A673 (cell line): ENCODE measurements around the gene CDK4.

ENCODE experiments used
- EZH2 ChIP-seq: fragments of 200-600 bp; sonication (generic); IDR thresholded peaks from 2 replicates; pipeline ENCODE4 v1.6.1; 2017; ENCODE audit warnings: borderline replicate concordance, low read depth, mild to moderate bottlenecking, mixed read lengths, antibody characterized with exemption, low read length; ENCODE audit not compliant: poor library complexity, severe bottlenecking
- TF ChIP-seq, protein P1 (sequence below): fragments of 300-800, 200-600 bp; sonication (generic); conservative IDR thresholded peaks from 2 replicates; pipeline ENCODE4 v1.5.1; 2017; ENCODE audit warnings: low read depth, mild to moderate bottlenecking, antibody characterized with exemption, low read length, moderate library complexity, mixed read lengths

DNA sequence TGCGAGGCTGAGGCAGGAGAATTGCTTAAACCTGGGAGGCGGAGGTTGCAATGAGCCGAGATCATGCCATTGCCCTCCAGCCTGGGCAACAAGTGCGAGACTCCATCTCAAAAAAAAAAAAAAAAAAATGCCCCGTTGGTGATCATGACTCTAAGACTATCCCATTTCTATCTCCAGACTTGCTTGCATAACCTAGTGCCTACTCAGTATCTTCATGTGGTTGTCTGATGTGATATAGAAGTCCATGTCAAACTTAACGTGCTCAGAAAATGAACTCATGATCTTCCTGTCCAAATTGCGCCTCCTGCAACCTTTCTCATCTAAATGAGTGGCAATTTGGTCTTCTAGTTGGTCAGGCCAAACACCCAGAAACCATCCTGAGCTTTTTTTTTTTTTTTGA, 25.8 kb upstream of the CDK4 start:
- TF ChIP-seq, protein P1, sequence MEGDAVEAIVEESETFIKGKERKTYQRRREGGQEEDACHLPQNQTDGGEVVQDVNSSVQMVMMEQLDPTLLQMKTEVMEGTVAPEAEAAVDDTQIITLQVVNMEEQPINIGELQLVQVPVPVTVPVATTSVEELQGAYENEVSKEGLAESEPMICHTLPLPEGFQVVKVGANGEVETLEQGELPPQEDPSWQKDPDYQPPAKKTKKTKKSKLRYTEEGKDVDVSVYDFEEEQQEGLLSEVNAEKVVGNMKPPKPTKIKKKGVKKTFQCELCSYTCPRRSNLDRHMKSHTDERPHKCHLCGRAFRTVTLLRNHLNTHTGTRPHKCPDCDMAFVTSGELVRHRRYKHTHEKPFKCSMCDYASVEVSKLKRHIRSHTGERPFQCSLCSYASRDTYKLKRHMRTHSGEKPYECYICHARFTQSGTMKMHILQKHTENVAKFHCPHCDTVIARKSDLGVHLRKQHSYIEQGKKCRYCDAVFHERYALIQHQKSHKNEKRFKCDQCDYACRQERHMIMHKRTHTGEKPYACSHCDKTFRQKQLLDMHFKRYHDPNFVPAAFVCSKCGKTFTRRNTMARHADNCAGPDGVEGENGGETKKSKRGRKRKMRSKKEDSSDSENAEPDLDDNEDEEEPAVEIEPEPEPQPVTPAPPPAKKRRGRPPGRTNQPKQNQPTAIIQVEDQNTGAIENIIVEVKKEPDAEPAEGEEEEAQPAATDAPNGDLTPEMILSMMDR: no peak
- TF ChIP-seq EZH2: no peak
